ENCODE data around the gene AKAP13. TPM values are rescaled to one million over a fixed set of nuclear protein-coding genes. Genes with fewer than 3 reads are reported as not detected.

The AKAP13 gene
- total RNA-seq, 1 experiment from 2014 or later = 49.6 TPM

- Histone ChIP-seq H3K4me1 (peaks cover 31% of the 10 kb centered on the region), H3K27me3 (replicated peaks; ENCODE audit: control insufficient read depth, insufficient read depth, low read length) (no peaks in the 10 kb centered on the region), H3K9me3 (no peaks in the 10 kb centered on the region), H3K36me3 (ENCODE audit: control insufficient read depth, insufficient read depth, low read length) (no peaks in the 10 kb centered on the region), H3K4me3 (ENCODE audit: low read depth, low read length) (no peak overlapping the region)
- Mint-ChIP-seq H3K27me3 (ENCODE audit: insufficient read depth, unreplicated experiment) (no peaks in the 10 kb centered on the region), H3K4me3 (ENCODE audit: unreplicated experiment) (no peak overlapping the region), H3K36me3 (ENCODE audit: insufficient read depth, unreplicated experiment) (peaks cover 9% of the 10 kb centered on the region), H3K9me3 (ENCODE audit: unreplicated experiment) (no peaks in the 10 kb centered on the region), H3K4me1 (ENCODE audit: low read depth, unreplicated experiment) (peaks cover 44% of the 10 kb centered on the region), H3K27ac (ENCODE audit: unreplicated experiment) (no peak overlapping the region)
- ChIA-PET CTCF (no interaction called here), POLR2A (no interaction called here)
- DNase-seq = no peak
- intact Hi-C loops (cut with micrococcal nuclease; ENCODE audit: unreplicated experiment) = no loop called here
- BruUV-seq (replicated peaks) = no TSS peak
- TF ChIP-seq CTCF (IDR thresholded peaks at IDR 0.05; ENCODE audit: insufficient read depth in 1 of 2, low read depth in 1 of 2, low read length in 1 of 2, severe bottlenecking in 1 of 2, unreplicated experiment in 1 of 2) = no peak
Measured at GRCh38 chr15:85500729-85501128, 120.3 kb downstream of the AKAP13 start.

- peaks cover 22% of the 10 kb centered on the region for H3K4me1 ChIP-seq
- Mint-ChIP-seq H3K27me3 (ENCODE audit: insufficient read depth, unreplicated experiment) (no peaks in the 10 kb centered on the region), H3K27ac (ENCODE audit: unreplicated experiment) (no peak overlapping the region), H3K36me3 (ENCODE audit: insufficient read depth, unreplicated experiment) (peaks cover 14% of the 10 kb centered on the region), H3K4me1 (ENCODE audit: low read depth, unreplicated experiment) (peaks cover 43% of the 10 kb centered on the region), H3K9me3 (ENCODE audit: unreplicated experiment) (no peaks in the 10 kb centered on the region), H3K4me3 (ENCODE audit: unreplicated experiment) (no peak overlapping the region)
- intact Hi-C loops (cut with micrococcal nuclease; ENCODE audit: unreplicated experiment) = no loop called here
- no TSS peak for BruUV-seq (replicated peaks)
- no peaks in the 10 kb centered on the region for H3K27me3 ChIP-seq (replicated peaks; ENCODE audit: control insufficient read depth, insufficient read depth, low read length)
- no peak for TF ChIP-seq CTCF (IDR thresholded peaks at IDR 0.05; ENCODE audit: insufficient read depth in 1 of 2, low read depth in 1 of 2, low read length in 1 of 2, severe bottlenecking in 1 of 2, unreplicated experiment in 1 of 2)
- no peaks in the 10 kb centered on the region for H3K9me3 ChIP-seq
- H3K4me3 ChIP-seq (ENCODE audit: low read depth, low read length) = no peak overlapping the region
- CTCF ChIA-PET = no interaction called here
- H3K36me3 ChIP-seq (ENCODE audit: control insufficient read depth, insufficient read depth, low read length) = no peaks in the 10 kb centered on the region
- no peak for DNase-seq
- POLR2A ChIA-PET = no interaction called here
Measured at GRCh38 chr15:85501574-85501973, 121.2 kb downstream of the AKAP13 start.

GRCh38 chr15:85503151-85503799, 122.9 kb downstream of the AKAP13 start:
- Mint-ChIP-seq H3K9me3 (ENCODE audit: unreplicated experiment) (no peaks in the 10 kb centered on the region), H3K4me1 (ENCODE audit: low read depth, unreplicated experiment) (peaks cover 26% of the 10 kb centered on the region), H3K4me3 (ENCODE audit: unreplicated experiment) (no peak overlapping the region), H3K27ac (ENCODE audit: unreplicated experiment) (peak overlapping the region; percentile 8), H3K36me3 (ENCODE audit: insufficient read depth, unreplicated experiment) (peaks cover 6% of the 10 kb centered on the region), H3K27me3 (ENCODE audit: insufficient read depth, unreplicated experiment) (no peaks in the 10 kb centered on the region)
- no peak for TF ChIP-seq CTCF (IDR thresholded peaks at IDR 0.05; ENCODE audit: insufficient read depth in 1 of 2, low read depth in 1 of 2, low read length in 1 of 2, severe bottlenecking in 1 of 2, unreplicated experiment in 1 of 2)
- H3K9me3 ChIP-seq = no peaks in the 10 kb centered on the region
- H3K27me3 ChIP-seq (replicated peaks; ENCODE audit: control insufficient read depth, insufficient read depth, low read length) = no peaks in the 10 kb centered on the region
- intact Hi-C loops (cut with micrococcal nuclease; ENCODE audit: unreplicated experiment) = no loop called here
- CTCF ChIA-PET = no interaction called here
- no TSS peak for BruUV-seq (replicated peaks)
- no peak for DNase-seq
- H3K4me3 ChIP-seq (ENCODE audit: low read depth, low read length) = no peak overlapping the region
- H3K4me1 ChIP-seq = 0 out of 2 replicates have a peak, but pooled peaks cover 10% of the 10 kb centered on the region
- POLR2A ChIA-PET = no interaction called here
- H3K36me3 ChIP-seq (ENCODE audit: control insufficient read depth, insufficient read depth, low read length) = no peaks in the 10 kb centered on the region
